OCI-LY1 (cell line): ENCODE measurements around the gene WFDC2.

ENCODE experiments used
- EZH2 ChIP-seq: fragments of 200-600 bp; sonication (generic), shearing (Covaris generic); IDR thresholded peaks from 2 replicates; pipeline ENCODE4 v1.8.0; 2017; ENCODE audit warnings: borderline replicate concordance, mixed run types, mild to moderate bottlenecking, antibody characterized with exemption, low read length, moderate library complexity, mixed read lengths
- TF ChIP-seq, protein P1 (sequence below): fragments of 200-600 bp; sonication (generic), shearing (Covaris generic); IDR thresholded peaks from 2 replicates; pipeline ENCODE4 v1.5.1; 2017; ENCODE audit warnings: mild to moderate bottlenecking, antibody characterized with exemption, low read length, moderate library complexity, mixed read lengths

DNA sequence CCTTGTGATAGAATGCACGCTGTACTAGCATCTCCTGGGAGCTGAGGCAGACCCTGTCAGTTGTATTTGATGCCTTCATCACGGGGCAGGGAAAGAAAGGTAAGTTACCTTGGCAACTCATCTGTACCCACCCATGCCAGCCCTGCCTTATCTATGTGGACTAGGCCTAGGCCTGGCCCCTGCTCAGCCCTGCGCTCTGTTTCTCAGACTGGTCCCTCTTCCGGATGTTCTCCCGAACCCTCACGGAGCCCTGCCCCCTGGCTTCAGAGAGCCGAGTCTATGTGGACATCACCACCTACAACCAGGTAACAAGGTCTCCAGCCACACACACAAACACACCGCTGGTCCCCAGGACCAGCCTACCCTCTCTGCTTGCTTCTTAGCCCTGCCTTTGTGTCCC lies 49.4 kb upstream of the WFDC2 start:
- TF ChIP-seq, protein P1, sequence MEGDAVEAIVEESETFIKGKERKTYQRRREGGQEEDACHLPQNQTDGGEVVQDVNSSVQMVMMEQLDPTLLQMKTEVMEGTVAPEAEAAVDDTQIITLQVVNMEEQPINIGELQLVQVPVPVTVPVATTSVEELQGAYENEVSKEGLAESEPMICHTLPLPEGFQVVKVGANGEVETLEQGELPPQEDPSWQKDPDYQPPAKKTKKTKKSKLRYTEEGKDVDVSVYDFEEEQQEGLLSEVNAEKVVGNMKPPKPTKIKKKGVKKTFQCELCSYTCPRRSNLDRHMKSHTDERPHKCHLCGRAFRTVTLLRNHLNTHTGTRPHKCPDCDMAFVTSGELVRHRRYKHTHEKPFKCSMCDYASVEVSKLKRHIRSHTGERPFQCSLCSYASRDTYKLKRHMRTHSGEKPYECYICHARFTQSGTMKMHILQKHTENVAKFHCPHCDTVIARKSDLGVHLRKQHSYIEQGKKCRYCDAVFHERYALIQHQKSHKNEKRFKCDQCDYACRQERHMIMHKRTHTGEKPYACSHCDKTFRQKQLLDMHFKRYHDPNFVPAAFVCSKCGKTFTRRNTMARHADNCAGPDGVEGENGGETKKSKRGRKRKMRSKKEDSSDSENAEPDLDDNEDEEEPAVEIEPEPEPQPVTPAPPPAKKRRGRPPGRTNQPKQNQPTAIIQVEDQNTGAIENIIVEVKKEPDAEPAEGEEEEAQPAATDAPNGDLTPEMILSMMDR: no peak
- TF ChIP-seq EZH2: no peak
